Neural crest cell (in vitro differentiated cells): ENCODE data around the gene LSP1. TPM values are rescaled to one million over a fixed set of nuclear protein-coding genes. Genes with fewer than 3 reads are reported as not detected.

Experiments
- DNase-seq: peaks from one replicate; pipeline ENCODE4 v3.0.0; 2021; ENCODE audit warnings: low read depth, mixed read lengths, low spot score
- H3K27ac Mint-ChIP-seq: one replicate; pipeline ENCODE4 v1.8.0; 2021; ENCODE audit warnings: mild to moderate bottlenecking, mixed read lengths; ENCODE audit not compliant: unreplicated experiment
- H3K27me3 Mint-ChIP-seq: 2 replicates; pipeline ENCODE4 v1.8.0; 2021; ENCODE audit warnings: low read depth, mild to moderate bottlenecking, mixed read lengths
- H3K36me3 Mint-ChIP-seq: 2 replicates; pipeline ENCODE4 v1.8.0; 2021; ENCODE audit warnings: low read depth, mild to moderate bottlenecking, mixed read lengths
- H3K4me1 Mint-ChIP-seq: 2 replicates; pipeline ENCODE4 v1.8.0; 2021; ENCODE audit warnings: mixed read lengths
- H3K4me3 Mint-ChIP-seq: one replicate; pipeline ENCODE4 v1.8.0; 2021; ENCODE audit warnings: mild to moderate bottlenecking, mixed read lengths
- H3K9me3 Mint-ChIP-seq: 2 replicates; pipeline ENCODE4 v1.8.0; 2021; ENCODE audit warnings: mixed read lengths
- total RNA-seq: library from RNA; stranded (reverse); gene quantifications from 2 replicates; pipeline ENCODE4 v1.2.1, GENCODE V29; 2021
- TF ChIP-seq, protein P1 (sequence below): fragments of 200-600 bp; sonication (generic); conservative IDR thresholded peaks from 2 replicates; pipeline ENCODE4 v1.5.0; 2021; ENCODE audit warnings: antibody characterized with exemption, mild to moderate bottlenecking

LSP1 gene
- total RNA-seq, 1 donor from 2014 or later: not detected

DNA sequence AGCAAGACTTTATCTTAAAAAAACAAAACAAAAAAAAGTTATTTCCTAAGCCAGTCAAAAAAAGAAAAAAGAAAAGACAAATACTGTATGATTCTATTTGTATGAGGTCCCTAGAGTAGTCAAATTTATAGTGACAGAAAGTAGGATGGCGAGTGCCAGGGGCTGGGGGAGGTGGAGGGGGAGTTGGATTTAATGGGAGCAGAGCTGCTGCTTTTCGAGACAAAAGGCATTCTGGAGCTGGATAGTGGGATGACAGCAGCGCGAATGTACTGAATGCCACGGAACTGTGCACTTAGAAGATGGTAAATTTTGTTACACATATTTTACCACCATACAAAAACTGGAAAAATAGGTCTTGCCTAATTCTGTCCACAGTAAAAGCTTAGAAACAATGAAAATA is 35.9 kb upstream of the LSP1 start:
- Mint-ChIP-seq H3K4me3 (no peak overlapping the region), H3K9me3 (peaks cover 9% of the 10 kb centered on the region), H3K27me3 (no peaks in the 10 kb centered on the region), H3K4me1 (peaks cover 6% of the 10 kb centered on the region), H3K27ac (peak overlapping the region; percentile 27), H3K36me3 (no peaks in the 10 kb centered on the region)
- TF ChIP-seq, protein P1, sequence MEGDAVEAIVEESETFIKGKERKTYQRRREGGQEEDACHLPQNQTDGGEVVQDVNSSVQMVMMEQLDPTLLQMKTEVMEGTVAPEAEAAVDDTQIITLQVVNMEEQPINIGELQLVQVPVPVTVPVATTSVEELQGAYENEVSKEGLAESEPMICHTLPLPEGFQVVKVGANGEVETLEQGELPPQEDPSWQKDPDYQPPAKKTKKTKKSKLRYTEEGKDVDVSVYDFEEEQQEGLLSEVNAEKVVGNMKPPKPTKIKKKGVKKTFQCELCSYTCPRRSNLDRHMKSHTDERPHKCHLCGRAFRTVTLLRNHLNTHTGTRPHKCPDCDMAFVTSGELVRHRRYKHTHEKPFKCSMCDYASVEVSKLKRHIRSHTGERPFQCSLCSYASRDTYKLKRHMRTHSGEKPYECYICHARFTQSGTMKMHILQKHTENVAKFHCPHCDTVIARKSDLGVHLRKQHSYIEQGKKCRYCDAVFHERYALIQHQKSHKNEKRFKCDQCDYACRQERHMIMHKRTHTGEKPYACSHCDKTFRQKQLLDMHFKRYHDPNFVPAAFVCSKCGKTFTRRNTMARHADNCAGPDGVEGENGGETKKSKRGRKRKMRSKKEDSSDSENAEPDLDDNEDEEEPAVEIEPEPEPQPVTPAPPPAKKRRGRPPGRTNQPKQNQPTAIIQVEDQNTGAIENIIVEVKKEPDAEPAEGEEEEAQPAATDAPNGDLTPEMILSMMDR: no peak
- DNase-seq: no peak

DNA sequence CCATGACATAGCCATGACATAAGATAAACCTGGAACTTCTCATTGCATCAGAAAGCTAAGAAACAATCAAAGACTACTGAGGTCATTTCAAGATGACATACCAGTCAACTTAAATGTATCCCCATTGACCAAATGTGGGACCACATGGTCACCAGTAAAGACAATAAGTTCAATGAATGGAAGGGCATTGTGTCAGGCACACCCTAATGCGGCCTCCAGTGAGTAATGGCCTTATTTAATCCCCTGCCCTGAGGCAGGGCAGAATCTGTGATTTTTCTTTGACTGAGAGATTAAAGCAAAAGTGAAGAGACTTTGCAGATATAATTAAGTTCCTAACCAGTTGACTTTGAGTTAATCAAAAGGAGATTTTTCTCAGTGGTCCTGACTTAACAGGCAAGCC is 35.4 kb upstream of the LSP1 start:
- TF ChIP-seq, protein P1: no peak
- no peaks in the 10 kb centered on the region for H3K36me3 Mint-ChIP-seq

DNA sequence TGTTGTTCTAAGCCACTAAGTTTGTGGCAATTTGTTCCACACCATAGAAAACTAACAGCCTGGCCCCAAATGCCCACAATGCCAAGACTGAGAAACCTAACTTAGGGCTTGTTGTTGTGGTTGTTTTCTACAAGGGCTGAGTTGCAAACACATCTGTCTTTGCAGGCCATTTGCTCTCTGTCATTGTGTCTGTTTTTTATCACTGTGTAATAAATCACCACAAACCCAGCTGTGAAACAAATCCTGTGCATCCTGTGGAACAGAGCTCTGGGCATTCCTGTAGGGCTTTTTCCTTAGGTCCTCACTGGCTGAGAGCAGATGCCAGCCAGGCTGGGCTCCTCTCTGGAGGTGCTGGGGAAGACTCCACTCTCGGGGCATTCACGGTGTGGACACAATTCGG is 33.8 kb upstream of the LSP1 start:
- no peak overlapping the region for H3K4me3 Mint-ChIP-seq
- no peak overlapping the region for H3K27ac Mint-ChIP-seq
- peaks cover 6% of the 10 kb centered on the region for H3K4me1 Mint-ChIP-seq
- no peaks in the 10 kb centered on the region for H3K27me3 Mint-ChIP-seq
- no peaks in the 10 kb centered on the region for H3K36me3 Mint-ChIP-seq
- DNase-seq: no peak
- TF ChIP-seq, protein P1: no peak
- peaks cover 6% of the 10 kb centered on the region for H3K9me3 Mint-ChIP-seq

More for the DNA sequence above, 35.4 kb upstream of the LSP1 start:
- Mint-ChIP-seq H3K4me1 (peaks cover 6% of the 10 kb centered on the region), H3K4me3 (no peak overlapping the region), H3K27me3 (no peaks in the 10 kb centered on the region), H3K27ac (no peak overlapping the region), H3K9me3 (peaks cover 9% of the 10 kb centered on the region)
- DNase-seq: no peak

- H3K4me1 Mint-ChIP-seq: peaks cover 6% of the 10 kb centered on the region
- DNase-seq: no peak
- no peaks in the 10 kb centered on the region for H3K36me3 Mint-ChIP-seq
- peaks cover 6% of the 10 kb centered on the region for H3K9me3 Mint-ChIP-seq
- no peak overlapping the region for H3K27ac Mint-ChIP-seq
- H3K4me3 Mint-ChIP-seq: no peak overlapping the region
- TF ChIP-seq, protein P1: no peak
- no peaks in the 10 kb centered on the region for H3K27me3 Mint-ChIP-seq
Observed at GRCh38 chr11:1820463-1821325, 32.2 kb upstream of the LSP1 start.

GRCh38 chr11:1821562-1821961 is 31.3 kb upstream of the LSP1 start:
- TF ChIP-seq, protein P1: no peak
- peaks cover 6% of the 10 kb centered on the region for H3K4me1 Mint-ChIP-seq
- H3K36me3 Mint-ChIP-seq: no peaks in the 10 kb centered on the region
- H3K27ac Mint-ChIP-seq: no peak overlapping the region
- no peaks in the 10 kb centered on the region for H3K27me3 Mint-ChIP-seq
- no peak overlapping the region for H3K4me3 Mint-ChIP-seq
- peaks cover 6% of the 10 kb centered on the region for H3K9me3 Mint-ChIP-seq
- DNase-seq: no peak
